ENCODE measurements around the gene DPM3.
"Not testable (repeated sequence)": the region's sequence is repeated elsewhere in the genome, so short reads cannot be mapped to it uniquely, and the experiment has no call there.

GRCh38 chr1:155155996-155156643, 15.8 kb upstream of the DPM3 start:
- TF ChIP-seq EGR1 (IDR thresholded peaks at IDR 0.05; ENCODE audit: low read depth); CTCF (IDR thresholded peaks at IDR 0.05 in 2 of 3, conservative IDR thresholded peaks at IDR 0.05 in 1 of 3; ENCODE audit: borderline replicate concordance in 1 of 3, insufficient read depth in 1 of 3, low read depth in 2 of 3, low read length in 2 of 3); POLR2A (IDR thresholded peaks at IDR 0.05; ENCODE audit: borderline replicate concordance, extremely low read depth, insufficient read depth, insufficient read length); YY1 (IDR thresholded peaks at IDR 0.05; ENCODE audit: extremely low read depth, insufficient replicate concordance, low read depth, low read length); EZH2phosphoT487 (IDR thresholded peaks at IDR 0.05; ENCODE audit: borderline replicate concordance); MAX (IDR thresholded peaks at IDR 0.05); SRF (IDR thresholded peaks at IDR 0.05; ENCODE audit: low read depth); EZH2 (IDR thresholded peaks at IDR 0.05); REST (IDR thresholded peaks at IDR 0.05; ENCODE audit: low read depth); POLR2AphosphoS5 (IDR thresholded peaks at IDR 0.05; ENCODE audit: low read depth, low read length); CEBPB (IDR thresholded peaks at IDR 0.05; ENCODE audit: low read depth); RAD21 (IDR thresholded peaks at IDR 0.05; ENCODE audit: low read depth): not testable (repeated sequence)

Data from HCT116 (cell line).